Retinal pigment epithelial cell (primary cell): Measurements from ENCODE around the gene SNX25.
"Not testable (repeated sequence)": the region's sequence is repeated elsewhere in the genome, so short reads cannot be mapped to it uniquely, and the experiment has no call there.

ENCODE experiments used
- DNase-seq: peaks from one replicate; pipeline ENCODE4 v3.0.0-alpha.2; 2010; ENCODE audit warnings: low read depth
- H3K4me3 ChIP-seq: 2 replicates; pipeline ENCODE4 v1.5.1; 2011; ENCODE audit warnings: mild to moderate bottlenecking, low read length, control low read depth, moderate library complexity
- CTCF ChIP-seq: conservative IDR thresholded peaks from 2 replicates; pipeline ENCODE4 v1.5.1; 2011; ENCODE audit warnings: low read depth, low read length, control low read depth, inconsistent platforms

The SNX25 gene

GRCh38 chr4:185317880-185318279 is 108.5 kb downstream of the SNX25 start:
- no peak for DNase-seq
- H3K4me3 ChIP-seq = no peak overlapping the region
- no peak for TF ChIP-seq CTCF

GRCh38 chr4:185318679-185319078 is 109.3 kb downstream of the SNX25 start:
- H3K4me3 ChIP-seq = no peak overlapping the region
- TF ChIP-seq CTCF = no peak
- DNase-seq = no peak

- H3K4me3 ChIP-seq = no peak overlapping the region
- TF ChIP-seq CTCF = no peak
- no peak for DNase-seq
These were observed 113.4 kb downstream of the SNX25 start for GRCh38 chr4:185322803-185323202.

GRCh38 chr4:185323606-185324005 is 114.2 kb downstream of the SNX25 start:
- DNase-seq = no peak
- no peak overlapping the region for H3K4me3 ChIP-seq

GRCh38 chr4:185324361-185324760 is 115.0 kb downstream of the SNX25 start:
- DNase-seq, H3K4me3 ChIP-seq: not testable (repeated sequence)

More at GRCh38 chr4:185323606-185324005, 114.2 kb downstream of the SNX25 start:
- no peak for TF ChIP-seq CTCF

GRCh38 chr4:185325721-185326120 is 116.3 kb downstream of the SNX25 start:
- DNase-seq, H3K4me3 ChIP-seq: not testable (repeated sequence)

- no peak for DNase-seq
- H3K4me3 ChIP-seq = no peak overlapping the region
- TF ChIP-seq CTCF = no peak
These were observed 119.2 kb downstream of the SNX25 start for GRCh38 chr4:185328586-185328985.

GRCh38 chr4:185329879-185330510 is 120.6 kb downstream of the SNX25 start:
- not testable (repeated sequence) for DNase-seq, H3K4me3 ChIP-seq
